SU-DHL-6 (cell line): Measurements from ENCODE around the gene MPO.
A peak's percentile ranks its signal among the peaks of the same experiment; 100 is the strongest.

ENCODE experiments used
- H2AFZ ChIP-seq: fragments of 200-600 bp; sonication (generic); 2 replicates; pipeline ENCODE4 v1.6.1; 2014; ENCODE audit warnings: low read depth, mild to moderate bottlenecking, moderate library complexity, mixed read lengths, antibody characterized with exemption, low read length; ENCODE audit not compliant: severe bottlenecking
- H3F3A ChIP-seq: fragments of 200-600 bp; shearing (Covaris generic); 2 replicates; pipeline ENCODE4 v1.6.0; 2016; ENCODE audit warnings: antibody characterized with exemption, mild to moderate bottlenecking; ENCODE audit not compliant: insufficient read depth
- H3K27ac ChIP-seq: fragments of 200-600 bp; sonication (generic); 2 replicates; pipeline ENCODE4 v1.5.1; 2016; ENCODE audit warnings: low read depth, mild to moderate bottlenecking, low read length, moderate library complexity, mixed read lengths
- H3K27me3 ChIP-seq: fragments of 200-600 bp; sonication (generic), shearing (Covaris generic); 2 replicates; pipeline ENCODE4 v1.6.0; 2014; ENCODE audit warnings: mild to moderate bottlenecking, low read length
- H3K36me3 ChIP-seq: fragments of 200-600 bp; sonication (generic); 2 replicates; pipeline ENCODE4 v1.6.1; 2014; ENCODE audit warnings: mild to moderate bottlenecking, low read length, mixed read lengths
- H3K4me2 ChIP-seq: fragments of 300-600, 200-600 bp; shearing (Covaris generic), sonication (generic); 2 replicates; pipeline ENCODE4 v1.6.0; 2014; ENCODE audit warnings: low read length, low read depth, mild to moderate bottlenecking; ENCODE audit not compliant: poor library complexity, severe bottlenecking
- H3K4me3 ChIP-seq: fragments of 200-600 bp; sonication (generic); 2 replicates; pipeline ENCODE4 v1.5.1; 2014; ENCODE audit warnings: antibody characterized with exemption, low read length, mild to moderate bottlenecking, mixed read lengths; ENCODE audit not compliant: insufficient read depth, poor library complexity, severe bottlenecking
- H3K79me2 ChIP-seq: fragments of 200-600 bp; sonication (generic); 2 replicates; pipeline ENCODE4 v1.6.1; 2014; ENCODE audit warnings: mild to moderate bottlenecking, low read length, moderate library complexity; ENCODE audit not compliant: insufficient read depth
- H3K9ac ChIP-seq: fragments of 200-600 bp; sonication (generic); 2 replicates; pipeline ENCODE4 v1.7.0; 2014; ENCODE audit warnings: mild to moderate bottlenecking, low read length
- H3K9me2 ChIP-seq: fragments of 200-600 bp; sonication (generic); replicated peaks from 2 replicates; pipeline ENCODE4 v1.6.1; 2014; ENCODE audit warnings: low read length; ENCODE audit not compliant: insufficient read depth
- H3K9me3 ChIP-seq: fragments of 200-600 bp; sonication (generic); 2 replicates; pipeline ENCODE4 v1.6.1; 2014; ENCODE audit warnings: low read length, mixed read lengths; ENCODE audit not compliant: insufficient read depth
- H4K20me1 ChIP-seq: fragments of 200-600 bp; sonication (generic); 2 replicates; pipeline ENCODE4 v1.6.1; 2014; ENCODE audit warnings: low read depth, mild to moderate bottlenecking, antibody characterized with exemption, low read length, moderate library complexity, mixed read lengths
- EZH2phosphoT487 ChIP-seq: fragments of 200-600 bp; sonication (generic), shearing (Covaris generic); conservative IDR thresholded peaks from 2 replicates; pipeline ENCODE4 v1.6.1; 2018; ENCODE audit warnings: mild to moderate bottlenecking, antibody characterized with exemption, low read length, moderate library complexity, mixed read lengths
- TF ChIP-seq, protein P1 (sequence below): fragments of 200-600 bp; sonication (generic); IDR thresholded peaks from one replicate; pipeline ENCODE4 v1.5.1; 2017; ENCODE audit warnings: antibody characterized with exemption, mild to moderate bottlenecking, low read length, moderate library complexity; ENCODE audit not compliant: insufficient read depth, poor library complexity, severe bottlenecking

MPO gene, protein sequence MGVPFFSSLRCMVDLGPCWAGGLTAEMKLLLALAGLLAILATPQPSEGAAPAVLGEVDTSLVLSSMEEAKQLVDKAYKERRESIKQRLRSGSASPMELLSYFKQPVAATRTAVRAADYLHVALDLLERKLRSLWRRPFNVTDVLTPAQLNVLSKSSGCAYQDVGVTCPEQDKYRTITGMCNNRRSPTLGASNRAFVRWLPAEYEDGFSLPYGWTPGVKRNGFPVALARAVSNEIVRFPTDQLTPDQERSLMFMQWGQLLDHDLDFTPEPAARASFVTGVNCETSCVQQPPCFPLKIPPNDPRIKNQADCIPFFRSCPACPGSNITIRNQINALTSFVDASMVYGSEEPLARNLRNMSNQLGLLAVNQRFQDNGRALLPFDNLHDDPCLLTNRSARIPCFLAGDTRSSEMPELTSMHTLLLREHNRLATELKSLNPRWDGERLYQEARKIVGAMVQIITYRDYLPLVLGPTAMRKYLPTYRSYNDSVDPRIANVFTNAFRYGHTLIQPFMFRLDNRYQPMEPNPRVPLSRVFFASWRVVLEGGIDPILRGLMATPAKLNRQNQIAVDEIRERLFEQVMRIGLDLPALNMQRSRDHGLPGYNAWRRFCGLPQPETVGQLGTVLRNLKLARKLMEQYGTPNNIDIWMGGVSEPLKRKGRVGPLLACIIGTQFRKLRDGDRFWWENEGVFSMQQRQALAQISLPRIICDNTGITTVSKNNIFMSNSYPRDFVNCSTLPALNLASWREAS

DNA sequence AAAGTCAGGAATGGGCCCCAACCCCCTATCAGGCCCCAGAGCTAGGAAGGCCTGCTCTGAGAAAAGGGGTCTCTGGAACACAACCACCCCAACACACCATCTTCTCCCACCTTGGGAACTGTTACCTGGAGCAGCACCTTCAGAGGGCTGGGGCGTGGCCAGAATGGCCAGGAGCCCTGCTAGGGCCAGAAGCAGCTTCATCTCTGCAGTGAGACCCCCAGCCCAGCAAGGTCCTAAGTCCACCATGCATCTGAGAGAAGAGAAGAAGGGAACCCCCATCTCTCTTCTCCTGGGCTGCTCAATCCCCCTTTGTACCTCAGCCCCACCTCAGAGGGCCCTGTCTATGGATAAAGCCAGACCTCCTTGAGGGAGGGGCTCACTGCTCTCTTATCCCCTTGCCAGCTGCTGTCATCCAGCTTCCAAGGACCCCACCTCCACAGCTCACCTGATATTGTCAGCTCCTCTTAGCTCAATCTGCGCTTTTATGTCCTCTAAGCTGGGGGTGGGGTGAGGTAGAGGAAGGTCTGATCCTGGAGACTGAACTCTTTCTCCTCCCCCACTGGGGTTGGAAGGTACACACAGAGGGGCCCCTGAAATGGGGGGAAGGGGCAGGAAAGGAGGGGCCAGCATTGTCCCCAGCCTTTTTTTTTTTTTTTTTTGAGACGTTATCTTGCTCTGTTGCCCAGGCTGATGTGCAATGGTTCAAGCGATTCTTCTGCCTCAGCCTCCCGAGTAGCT lies at the start of gene MPO:
Gene MPO, minus strand, starts transcription at position 456 of the 738 bp plus-strand sequence. Its CDS starts 177 bp downstream, at position 279.
- Histone ChIP-seq H3K27me3 (no peaks in the 10 kb centered on the region), H3K9me3 (no peaks in the 10 kb centered on the region), H3K27ac (no peak within 1 kb of the TSS), H3K36me3 (no peaks in the 10 kb centered on the region), H3K4me2 (no peak within 1 kb of the TSS), H4K20me1 (no peaks in the 10 kb centered on the region), H3K9ac (no peak within 1 kb of the TSS), H3F3A (no peaks in the 10 kb centered on the region), H3K4me3 (no peak within 1 kb of the TSS), H3K9me2 (no peaks in the 10 kb centered on the region), H3K79me2 (no peaks in the 10 kb centered on the region), H2AFZ (no peak within 1 kb of the TSS)
- no peak for TF ChIP-seq EZH2phosphoT487
- TF ChIP-seq, protein P1, sequence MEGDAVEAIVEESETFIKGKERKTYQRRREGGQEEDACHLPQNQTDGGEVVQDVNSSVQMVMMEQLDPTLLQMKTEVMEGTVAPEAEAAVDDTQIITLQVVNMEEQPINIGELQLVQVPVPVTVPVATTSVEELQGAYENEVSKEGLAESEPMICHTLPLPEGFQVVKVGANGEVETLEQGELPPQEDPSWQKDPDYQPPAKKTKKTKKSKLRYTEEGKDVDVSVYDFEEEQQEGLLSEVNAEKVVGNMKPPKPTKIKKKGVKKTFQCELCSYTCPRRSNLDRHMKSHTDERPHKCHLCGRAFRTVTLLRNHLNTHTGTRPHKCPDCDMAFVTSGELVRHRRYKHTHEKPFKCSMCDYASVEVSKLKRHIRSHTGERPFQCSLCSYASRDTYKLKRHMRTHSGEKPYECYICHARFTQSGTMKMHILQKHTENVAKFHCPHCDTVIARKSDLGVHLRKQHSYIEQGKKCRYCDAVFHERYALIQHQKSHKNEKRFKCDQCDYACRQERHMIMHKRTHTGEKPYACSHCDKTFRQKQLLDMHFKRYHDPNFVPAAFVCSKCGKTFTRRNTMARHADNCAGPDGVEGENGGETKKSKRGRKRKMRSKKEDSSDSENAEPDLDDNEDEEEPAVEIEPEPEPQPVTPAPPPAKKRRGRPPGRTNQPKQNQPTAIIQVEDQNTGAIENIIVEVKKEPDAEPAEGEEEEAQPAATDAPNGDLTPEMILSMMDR = no peak

DNA sequence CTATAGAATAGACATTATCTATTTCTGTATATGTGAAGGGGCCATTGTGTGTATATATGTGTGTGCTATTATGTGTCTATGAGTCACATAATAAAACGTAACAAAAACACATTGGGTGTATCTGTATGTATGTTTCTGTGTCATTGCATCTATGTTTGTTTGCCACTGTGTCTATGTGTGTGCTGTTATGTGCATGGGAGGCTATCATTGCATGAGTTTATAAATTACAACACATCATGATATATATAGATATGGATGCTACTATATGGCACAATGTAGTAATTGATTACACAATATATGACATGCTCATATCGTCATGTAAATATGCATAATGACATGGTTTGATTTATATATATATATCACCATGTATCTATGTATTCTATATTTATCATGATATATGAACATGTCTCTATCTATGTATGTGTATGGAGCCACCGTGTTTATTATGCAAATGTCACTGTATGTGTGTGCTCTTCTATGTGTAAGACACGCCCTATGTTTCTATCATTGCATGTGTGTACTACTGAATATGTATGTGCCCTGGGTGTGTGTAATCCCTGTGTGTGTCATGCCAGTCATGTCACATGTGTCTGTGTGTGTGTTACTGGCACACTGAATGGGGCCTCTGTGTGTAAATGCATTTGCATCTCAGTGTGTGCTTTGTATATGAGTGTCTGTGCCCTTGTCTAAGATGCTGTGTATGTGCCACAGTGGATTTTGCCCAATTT lies 49.2 kb upstream of the MPO start:
- no peaks in the 10 kb centered on the region for H4K20me1 ChIP-seq
- H3K9ac ChIP-seq = peak overlapping the region; percentile 100
- H3K4me3 ChIP-seq = peak overlapping the region; percentile 96
- peaks cover 74% of the 10 kb centered on the region for H3F3A ChIP-seq
- H3K27ac ChIP-seq = peak overlapping the region; percentile 97
- H3K79me2 ChIP-seq = peaks cover 20% of the 10 kb centered on the region
- H2AFZ ChIP-seq = no peak overlapping the region
- H3K4me2 ChIP-seq = peak overlapping the region; percentile 76
- H3K9me3 ChIP-seq = no peaks in the 10 kb centered on the region
- TF ChIP-seq, protein P1 = no peak
- no peak for TF ChIP-seq EZH2phosphoT487
- H3K9me2 ChIP-seq = no peaks in the 10 kb centered on the region
- H3K36me3 ChIP-seq = peaks cover 20% of the 10 kb centered on the region
- no peaks in the 10 kb centered on the region for H3K27me3 ChIP-seq

DNA sequence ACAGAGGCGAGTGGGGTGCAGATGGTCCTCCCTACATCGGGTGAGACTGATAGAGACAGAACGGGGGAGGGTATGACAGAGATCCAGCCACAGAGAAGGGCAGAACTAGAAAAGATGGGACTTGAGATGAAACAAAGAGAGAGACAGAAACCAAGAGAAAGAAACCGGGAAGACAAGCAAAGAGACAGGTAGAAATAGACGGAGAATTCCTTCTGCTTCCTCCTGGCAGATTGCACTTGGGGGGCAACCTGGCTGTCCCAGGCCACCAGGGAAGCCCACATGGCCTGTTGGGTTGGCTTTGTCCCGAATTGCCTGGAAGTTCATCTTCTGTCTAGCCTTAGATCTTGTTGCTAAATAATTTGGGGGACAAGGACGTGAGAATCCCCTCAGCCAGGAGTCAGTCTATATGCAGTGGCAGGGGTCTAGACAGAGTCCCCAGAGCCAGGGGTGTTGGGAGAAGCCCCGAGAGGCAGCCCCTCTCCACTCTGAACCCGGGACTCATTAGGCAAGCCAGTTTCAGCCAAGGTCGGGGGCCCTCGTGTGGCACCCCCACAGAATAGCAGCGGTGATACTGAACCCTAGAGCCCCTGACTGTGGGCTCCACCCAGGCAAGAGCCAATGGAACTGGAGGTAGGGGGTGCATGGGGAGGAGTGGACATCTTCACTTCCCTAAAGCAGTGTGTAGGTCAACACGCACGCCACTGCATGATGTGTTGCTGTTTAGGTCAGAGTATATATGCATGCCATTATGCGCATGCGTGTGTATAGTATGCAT lies 48.5 kb upstream of the MPO start:
- peaks cover 20% of the 10 kb centered on the region for H3K79me2 ChIP-seq
- no peak overlapping the region for H3K4me3 ChIP-seq
- H3K9me2 ChIP-seq = no peaks in the 10 kb centered on the region
- peaks cover 67% of the 10 kb centered on the region for H3F3A ChIP-seq
- no peaks in the 10 kb centered on the region for H3K27me3 ChIP-seq
- no peak overlapping the region for H2AFZ ChIP-seq
- peaks cover 20% of the 10 kb centered on the region for H3K36me3 ChIP-seq
- no peak for TF ChIP-seq EZH2phosphoT487
- TF ChIP-seq, protein P1 = peak; percentile 71
- peak overlapping the region; percentile 76 for H3K4me2 ChIP-seq
- no peaks in the 10 kb centered on the region for H4K20me1 ChIP-seq
- peak overlapping the region; percentile 41 for H3K9ac ChIP-seq
- H3K27ac ChIP-seq = peak overlapping the region; percentile 97
- H3K9me3 ChIP-seq = no peaks in the 10 kb centered on the region
